AG09319 (cell line): ENCODE results near the gene ZNF185.

Experiments
- DNase-seq: peaks from one replicate; pipeline ENCODE4 v3.0.0-alpha.2; 2010; ENCODE audit warnings: low read depth; ENCODE audit errors: extremely low read depth
- CTCF ChIP-seq: IDR thresholded peaks from 2 replicates; pipeline ENCODE4 v1.5.1; 2011; ENCODE audit warnings: low read depth, mild to moderate bottlenecking, inconsistent platforms, low read length, moderate library complexity

The ZNF185 gene

GRCh38 chrX:152943826-152944225, 46.0 kb downstream of the ZNF185 start:
- TF ChIP-seq CTCF: no peak
- DNase-seq: no peak

GRCh38 chrX:152945021-152945979, 47.4 kb downstream of the ZNF185 start:
- TF ChIP-seq CTCF: no peak
- no peak for DNase-seq

- TF ChIP-seq CTCF: no peak
- DNase-seq: no peak
These were observed 48.8 kb downstream of the ZNF185 start for GRCh38 chrX:152946681-152947080.
